Measurements from ENCODE around the gene TANGO6. TPM values are rescaled to one million over a fixed set of nuclear protein-coding genes. Genes with fewer than 3 reads are reported as not detected.
"Not testable (repeated sequence)": the region's sequence is repeated elsewhere in the genome, so short reads cannot be mapped to it uniquely, and the experiment has no call there.

TANGO6 gene
- total RNA-seq, 1 experiment from 2014 or later, result 18.2 TPM

GRCh38 chr16:69120096-69120664 lies 276.8 kb downstream of the TANGO6 start:
- no TSS peak for BruUV-seq (replicated peaks)
- H3K4me3 Mint-ChIP-seq (ENCODE audit: unreplicated experiment), result no peak overlapping the region
- H3K9me3 Mint-ChIP-seq (ENCODE audit: unreplicated experiment), result no peaks in the 10 kb centered on the region
- DNase-seq, result peak in 1 of 2 experiments; percentile 13
- ChIA-PET POLR2A (no interaction called here), CTCF (interaction anchor here (0.9 to 1.0 kb wide), 2 partner anchors 8 to 273 kb away, joined by 4 read pairs; no protein-coding TSS in a partner anchor)
- H3K36me3 Mint-ChIP-seq (ENCODE audit: insufficient read depth, unreplicated experiment), result peaks cover 31% of the 10 kb centered on the region
- H3K27me3 ChIP-seq (replicated peaks; ENCODE audit: control insufficient read depth, insufficient read depth, low read length), result no peaks in the 10 kb centered on the region
- H3K36me3 ChIP-seq (ENCODE audit: control insufficient read depth, insufficient read depth, low read length), result peaks cover 18% of the 10 kb centered on the region
- no peak overlapping the region for H3K27ac Mint-ChIP-seq (ENCODE audit: unreplicated experiment)
- intact Hi-C loops (cut with micrococcal nuclease; ENCODE audit: unreplicated experiment), result no loop called here
- H3K4me3 ChIP-seq (ENCODE audit: low read depth, low read length), result no peak overlapping the region
- no peaks in the 10 kb centered on the region for H3K4me1 ChIP-seq
- TF ChIP-seq CTCF (IDR thresholded peaks at IDR 0.05; ENCODE audit: insufficient read depth in 1 of 2, low read depth in 1 of 2, low read length in 1 of 2, severe bottlenecking in 1 of 2, unreplicated experiment in 1 of 2), result no peak
- no peaks in the 10 kb centered on the region for H3K27me3 Mint-ChIP-seq (ENCODE audit: insufficient read depth, unreplicated experiment)
- H3K4me1 Mint-ChIP-seq (ENCODE audit: low read depth, unreplicated experiment), result no peaks in the 10 kb centered on the region
- no peaks in the 10 kb centered on the region for H3K9me3 ChIP-seq

DNA sequence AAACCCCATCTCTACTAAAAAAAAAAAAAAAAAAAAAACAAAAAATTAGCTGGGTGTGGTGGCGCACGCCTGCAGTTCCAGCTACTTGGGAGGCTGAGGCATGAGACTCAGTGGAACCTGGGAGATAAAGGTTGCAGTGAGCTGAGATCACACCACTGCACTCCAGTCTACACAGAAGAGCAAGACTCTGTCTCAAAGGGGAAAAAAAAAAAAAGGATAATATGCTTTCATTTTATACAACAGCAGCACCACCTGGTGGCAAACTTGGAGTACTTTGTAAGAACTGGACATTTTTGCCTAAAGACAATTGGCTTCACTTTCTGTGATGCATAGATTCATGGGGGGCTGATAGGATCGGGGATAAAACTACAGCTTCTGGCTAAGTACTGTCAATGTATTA lies 280.6 kb downstream of the TANGO6 start:
- Mint-ChIP-seq H3K27ac (ENCODE audit: unreplicated experiment) (no peak overlapping the region), H3K9me3 (ENCODE audit: unreplicated experiment) (no peaks in the 10 kb centered on the region), H3K4me3 (ENCODE audit: unreplicated experiment) (no peak overlapping the region), H3K27me3 (ENCODE audit: insufficient read depth, unreplicated experiment) (no peaks in the 10 kb centered on the region), H3K36me3 (ENCODE audit: insufficient read depth, unreplicated experiment) (peaks cover 39% of the 10 kb centered on the region), H3K4me1 (ENCODE audit: low read depth, unreplicated experiment) (no peaks in the 10 kb centered on the region)
- Histone ChIP-seq H3K4me1 (no peaks in the 10 kb centered on the region), H3K4me3 (ENCODE audit: low read depth, low read length) (no peak overlapping the region), H3K27me3 (replicated peaks; ENCODE audit: control insufficient read depth, insufficient read depth, low read length) (no peaks in the 10 kb centered on the region), H3K9me3 (no peaks in the 10 kb centered on the region), H3K36me3 (ENCODE audit: control insufficient read depth, insufficient read depth, low read length) (peaks cover 13% of the 10 kb centered on the region)
- no TSS peak for BruUV-seq (replicated peaks)
- DNase-seq, result peak; percentile 69 to 79
- TF ChIP-seq CTCF (IDR thresholded peaks at IDR 0.05; ENCODE audit: insufficient read depth in 1 of 2, low read depth in 1 of 2, low read length in 1 of 2, severe bottlenecking in 1 of 2, unreplicated experiment in 1 of 2), result peak; percentile 67 to 83
- CTCF ChIA-PET, result interaction anchor here (0.7 to 2.7 kb wide), 10 partner anchors 9 to 286 kb away, joined by 3 to 25 read pairs (median 4); partner anchors contain the start of genes CHTF8, HAS3, TANGO6 and UTP4
- intact Hi-C loops (cut with micrococcal nuclease; ENCODE audit: unreplicated experiment), result loop anchor here (1.0 to 2.0 kb wide), 4 partner anchors 129 to 595 kb away; no protein-coding TSS in a partner anchor
- POLR2A ChIA-PET, result no interaction called here

GRCh38 chr16:69124406-69124805 lies 281.1 kb downstream of the TANGO6 start:
- H3K27me3 Mint-ChIP-seq (ENCODE audit: insufficient read depth, unreplicated experiment); H3K4me3 ChIP-seq (ENCODE audit: low read depth, low read length); H3K36me3 ChIP-seq (ENCODE audit: control insufficient read depth, insufficient read depth, low read length); H3K27me3 ChIP-seq (replicated peaks; ENCODE audit: control insufficient read depth, insufficient read depth, low read length); H3K9me3 ChIP-seq; H3K4me1 Mint-ChIP-seq (ENCODE audit: low read depth, unreplicated experiment); POLR2A ChIA-PET; BruUV-seq (replicated peaks); H3K9me3 Mint-ChIP-seq (ENCODE audit: unreplicated experiment); H3K4me1 ChIP-seq; H3K27ac Mint-ChIP-seq (ENCODE audit: unreplicated experiment); H3K4me3 Mint-ChIP-seq (ENCODE audit: unreplicated experiment): not testable (repeated sequence)
- intact Hi-C loops (cut with micrococcal nuclease; ENCODE audit: unreplicated experiment), result loop anchor here (1.0 to 2.0 kb wide), 4 partner anchors 129 to 596 kb away; no protein-coding TSS in a partner anchor
- CTCF ChIA-PET, result interaction anchor here (0.6 to 2.7 kb wide), 9 partner anchors 8 to 286 kb away, joined by 3 to 25 read pairs (median 4); partner anchors contain the start of genes CHTF8 and UTP4
- peak in 1 of 2 experiments; percentile 30 for DNase-seq
- H3K36me3 Mint-ChIP-seq (ENCODE audit: insufficient read depth, unreplicated experiment), result peaks cover 39% of the 10 kb centered on the region

- H3K9me3 Mint-ChIP-seq (ENCODE audit: unreplicated experiment); BruUV-seq (replicated peaks); H3K9me3 ChIP-seq; POLR2A ChIA-PET; H3K27me3 Mint-ChIP-seq (ENCODE audit: insufficient read depth, unreplicated experiment); H3K4me1 Mint-ChIP-seq (ENCODE audit: low read depth, unreplicated experiment); H3K4me1 ChIP-seq; H3K27ac Mint-ChIP-seq (ENCODE audit: unreplicated experiment); H3K36me3 ChIP-seq (ENCODE audit: control insufficient read depth, insufficient read depth, low read length); H3K27me3 ChIP-seq (replicated peaks; ENCODE audit: control insufficient read depth, insufficient read depth, low read length); H3K4me3 ChIP-seq (ENCODE audit: low read depth, low read length); H3K4me3 Mint-ChIP-seq (ENCODE audit: unreplicated experiment): not testable (repeated sequence)
- peaks cover 36% of the 10 kb centered on the region for H3K36me3 Mint-ChIP-seq (ENCODE audit: insufficient read depth, unreplicated experiment)
- CTCF ChIA-PET, result interaction anchor here (0.6 to 2.4 kb wide), 7 partner anchors 11 to 278 kb away, joined by 3 to 15 read pairs (median 4); no protein-coding TSS in a partner anchor
- peak in 1 of 2 experiments; percentile 14 for DNase-seq
- intact Hi-C loops (cut with micrococcal nuclease; ENCODE audit: unreplicated experiment), result loop anchor here (1.0 to 2.0 kb wide), 4 partner anchors 130 to 596 kb away; no protein-coding TSS in a partner anchor
Observed at GRCh38 chr16:69124961-69125360, 281.6 kb downstream of the TANGO6 start.
